Stimulated activated CD8-positive, alpha-beta memory T cell treated with anti-CD3 and anti-CD28 coated beads, Interleukin-15, amount 100 ng/mL, for 48 hours (primary cell): ENCODE data around the gene FOXA1.

Experiments used
- DNase-seq, 2 donors: peaks; one replicate each; pipeline ENCODE4 v3.0.0-alpha.2; 2020; ENCODE audit warnings: low read depth in 2 of 2

Gene FOXA1

DNA sequence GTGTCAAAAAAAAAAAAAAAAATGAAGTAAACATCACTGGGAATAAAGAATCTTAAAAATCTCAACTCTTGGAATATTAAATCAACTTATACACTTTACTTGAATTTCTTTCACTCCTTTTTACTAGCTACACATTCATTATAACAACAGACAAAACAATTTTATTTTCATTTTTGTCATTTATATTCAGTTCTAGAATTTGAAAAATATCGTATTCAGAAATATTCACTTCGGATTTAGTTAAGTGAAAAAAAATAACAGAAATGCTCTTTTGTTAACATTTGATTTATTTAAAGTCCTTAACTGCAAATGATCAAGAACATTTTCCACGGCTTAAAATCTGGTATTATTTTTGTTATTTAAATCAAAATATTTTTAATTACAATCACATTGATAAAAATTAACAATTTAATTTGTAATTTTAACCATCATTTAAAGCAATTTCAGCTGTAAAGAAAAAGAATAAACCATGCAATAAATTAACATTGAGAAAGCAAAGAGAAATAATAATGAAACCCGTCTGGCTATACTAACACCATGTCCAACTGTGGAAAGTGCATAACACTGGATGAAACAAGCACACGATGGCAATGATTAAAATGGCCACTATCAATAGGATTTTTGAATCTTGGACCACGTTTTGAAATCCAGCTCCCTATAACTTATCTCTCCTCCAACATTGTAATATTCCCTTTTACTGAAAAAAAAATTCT lies 5.2 kb downstream of the FOXA1 start:
- DNase-seq, result no peak

DNA sequence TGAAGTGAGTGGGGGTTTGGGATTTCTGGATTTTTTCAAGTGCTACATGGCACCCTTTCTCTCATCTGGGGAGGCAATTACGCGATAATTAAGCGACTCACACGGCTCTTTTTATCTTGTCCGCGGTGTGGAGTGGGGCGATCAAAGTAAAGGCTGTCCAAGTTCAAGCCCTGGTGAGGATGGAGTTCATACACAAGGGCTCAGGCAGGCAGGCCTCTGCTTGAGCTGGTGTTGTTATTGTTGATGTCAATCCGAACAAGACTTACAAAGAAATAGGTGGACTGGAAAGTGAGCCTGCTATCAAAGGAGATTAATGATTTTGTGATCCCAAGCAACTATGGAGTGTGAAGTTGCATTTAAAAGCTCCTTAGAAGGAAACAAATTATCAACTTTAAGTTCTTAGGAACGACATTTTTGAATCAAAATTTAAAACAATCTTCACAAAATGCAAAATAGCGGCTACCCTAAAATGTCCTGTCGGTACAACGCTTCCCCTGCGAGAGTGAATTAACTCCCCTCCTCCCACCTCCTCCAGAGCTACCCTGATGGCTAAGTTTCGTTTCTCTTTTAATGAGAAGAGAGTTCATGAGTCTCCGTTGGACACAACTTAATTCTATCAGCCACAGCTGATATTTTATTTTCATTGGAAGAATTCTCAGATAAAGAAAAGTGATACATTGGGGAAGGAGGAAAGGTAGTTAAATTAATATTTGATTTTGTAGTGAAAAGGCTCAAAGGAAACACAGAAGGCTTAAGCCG lies 5.9 kb downstream of the FOXA1 start:
- no peak for DNase-seq

- no peak for DNase-seq
Measured at GRCh38 chr14:37588667-37588955, 6.4 kb downstream of the FOXA1 start.

- no peak for DNase-seq
Measured at GRCh38 chr14:37587881-37588666, 7.0 kb downstream of the FOXA1 start.

- DNase-seq, result no peak
Measured at GRCh38 chr14:37587131-37587803, 7.8 kb downstream of the FOXA1 start.

- no peak for DNase-seq
Measured at GRCh38 chr14:37586797-37587130, 8.3 kb downstream of the FOXA1 start.

DNA sequence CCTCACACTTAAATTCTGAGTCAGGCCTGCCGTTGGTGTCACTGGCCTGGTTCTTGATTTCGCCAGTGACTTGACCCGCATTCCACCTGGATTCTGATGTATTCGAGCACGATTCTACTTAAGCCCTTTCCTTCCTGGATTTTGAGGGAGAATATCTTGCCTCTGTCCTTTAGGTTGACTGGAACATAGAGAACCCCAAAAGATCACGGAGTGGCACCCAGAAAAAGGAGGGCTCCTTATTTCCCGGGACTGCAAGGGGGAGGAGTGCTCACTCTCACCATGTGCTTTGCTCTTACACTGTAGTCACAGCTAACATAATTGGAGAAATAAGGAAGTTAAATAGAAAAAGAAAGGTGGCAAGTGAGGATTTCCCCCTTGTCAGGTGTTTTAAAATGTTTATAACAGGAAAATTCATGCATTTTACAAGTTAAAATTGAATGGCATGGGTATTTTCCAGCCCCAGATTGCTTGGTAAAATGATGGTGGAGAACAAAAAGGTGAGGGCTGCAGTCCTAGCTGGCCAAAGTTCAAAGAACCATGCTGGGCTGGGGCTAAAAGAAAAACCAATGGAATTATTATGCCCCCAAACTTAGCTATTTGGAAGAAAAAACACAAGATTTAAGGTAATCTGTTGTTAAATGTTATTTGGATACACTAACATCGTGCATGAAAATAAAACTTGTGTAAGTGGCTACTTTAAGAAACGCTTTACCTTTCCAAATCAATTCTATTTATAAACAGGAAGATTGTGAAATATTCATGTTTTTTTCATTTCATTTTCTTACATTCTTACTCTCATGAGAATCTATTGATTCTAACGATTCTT lies 8.9 kb downstream of the FOXA1 start:
- no peak for DNase-seq

GRCh38 chr14:37585101-37585511 lies 9.9 kb downstream of the FOXA1 start:
- DNase-seq, result no peak

DNA sequence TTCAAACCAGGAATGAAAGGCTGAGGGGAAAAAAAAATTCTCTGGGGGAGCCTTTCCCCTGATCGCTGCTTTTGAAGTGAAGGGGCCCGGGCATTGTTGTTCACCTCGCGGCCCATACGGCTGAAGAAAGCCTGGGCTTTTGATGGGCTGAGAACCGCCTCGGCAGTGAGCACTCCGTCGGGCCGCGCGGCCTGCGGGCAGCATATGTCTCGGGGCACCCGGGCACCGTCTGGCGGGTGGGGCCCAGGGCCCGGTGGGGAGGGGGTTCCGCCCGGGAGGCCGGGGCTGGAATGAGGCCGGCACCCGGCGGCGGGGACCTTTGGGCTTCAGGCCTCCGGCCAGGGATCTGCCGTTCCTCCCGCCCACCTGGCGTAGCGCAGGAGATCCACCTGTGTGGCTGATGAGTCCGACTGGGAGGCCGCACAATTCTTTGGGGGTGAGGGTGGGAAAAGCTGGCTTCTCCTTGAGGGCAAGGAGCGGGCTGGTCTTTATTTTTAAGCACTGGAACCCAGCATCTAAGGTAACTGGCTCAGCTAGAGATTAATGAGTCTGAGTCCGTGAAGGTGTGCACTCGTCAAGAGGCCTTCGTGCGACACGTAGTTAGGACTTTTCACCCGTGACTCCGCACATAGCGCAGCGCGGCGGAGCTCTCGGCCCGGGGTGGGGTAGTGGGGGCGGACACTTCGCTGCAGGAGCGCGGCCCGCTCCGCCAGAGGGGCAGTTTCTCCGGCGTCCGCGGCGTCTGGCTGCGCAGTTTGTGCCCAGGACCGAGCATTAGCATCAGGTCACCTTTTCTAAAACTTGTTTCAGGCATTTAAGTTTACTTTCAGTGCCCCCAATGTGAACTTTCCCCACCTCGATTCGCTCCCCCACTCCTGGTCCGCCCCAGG lies 10.6 kb downstream of the FOXA1 start:
- DNase-seq, result no peak

DNA sequence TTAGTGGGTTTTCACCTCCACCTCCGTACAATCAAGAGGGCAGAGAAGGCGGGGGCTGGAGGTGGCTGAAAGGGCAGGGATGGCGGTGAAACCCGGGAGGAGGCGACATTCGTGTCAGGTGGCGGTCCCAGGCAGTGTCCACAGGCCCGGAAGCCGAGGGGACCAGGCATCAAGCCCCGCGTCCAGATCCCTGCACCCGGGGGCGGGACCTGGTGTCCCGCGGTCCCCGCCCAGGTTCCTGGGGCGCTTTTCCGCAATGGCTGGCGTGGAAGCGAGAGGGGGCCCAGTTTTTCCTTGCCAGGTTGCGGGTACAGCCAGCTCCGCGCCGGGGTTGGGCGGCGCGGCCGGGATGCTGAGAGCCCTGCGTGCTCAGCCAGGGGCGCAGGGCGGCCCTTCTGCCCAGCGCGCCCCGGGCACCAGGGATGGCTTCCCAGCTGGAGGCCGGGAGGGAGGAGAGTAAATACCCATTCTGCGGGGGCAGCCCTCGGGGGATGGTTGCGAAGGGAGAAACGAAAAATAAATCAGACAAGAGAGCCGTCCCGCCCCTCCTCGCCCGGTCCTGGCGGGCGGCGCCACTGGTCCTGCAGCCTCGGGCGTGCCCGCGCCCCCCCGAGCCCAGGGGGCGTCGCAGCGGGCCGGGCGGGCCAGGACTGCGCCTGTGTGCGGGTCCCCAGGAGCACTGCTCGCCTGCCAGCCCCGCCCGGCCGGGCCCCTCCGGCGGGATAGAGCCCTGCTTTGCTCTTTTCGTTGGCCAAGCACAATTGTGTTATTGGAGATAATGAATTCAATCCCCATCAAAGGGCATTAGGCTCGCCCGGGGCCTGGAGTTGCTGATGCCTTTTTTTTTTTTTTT lies 11.5 kb downstream of the FOXA1 start:
- no peak for DNase-seq

GRCh38 chr14:37580146-37580545 lies 14.9 kb downstream of the FOXA1 start:
- DNase-seq, result no peak

DNA sequence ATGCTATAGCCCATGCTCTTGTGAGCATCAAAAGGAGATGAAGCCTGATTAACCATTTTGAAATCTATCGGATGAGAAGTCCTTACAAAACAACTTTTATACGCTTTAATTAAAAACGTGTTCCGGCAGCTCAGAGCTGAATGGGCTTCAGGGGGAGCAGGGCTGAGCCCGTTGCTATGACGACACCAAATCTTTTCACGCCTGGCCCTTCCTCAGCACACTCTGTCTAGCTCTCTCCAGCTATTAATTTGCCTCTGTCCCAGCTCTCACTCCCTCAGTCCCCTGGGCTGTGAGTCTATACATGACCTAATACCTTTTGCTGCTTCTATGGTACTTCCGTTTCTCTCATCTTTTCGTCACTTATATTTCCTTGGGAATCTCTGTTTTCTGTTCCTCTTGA lies 15.8 kb downstream of the FOXA1 start:
- DNase-seq, result no peak

DNA sequence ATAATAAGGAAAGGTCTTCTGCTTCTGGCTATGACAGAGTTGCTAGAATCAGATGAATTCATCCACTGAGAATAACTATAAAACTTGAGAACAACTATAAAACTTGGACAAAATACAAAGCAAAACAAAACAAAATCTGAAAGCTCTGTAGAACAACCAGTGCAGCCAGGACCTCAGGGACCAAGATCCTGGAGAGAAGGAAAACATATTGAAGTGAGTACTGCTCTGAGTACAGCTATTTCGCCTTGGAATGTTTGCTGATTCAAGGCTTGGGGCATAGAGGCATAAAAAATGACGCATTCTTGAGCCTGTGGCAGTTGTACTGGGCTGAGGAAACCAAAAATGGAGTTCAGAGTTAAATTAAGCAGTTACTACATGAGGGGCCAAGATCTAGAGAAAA lies 21.7 kb downstream of the FOXA1 start:
- no peak for DNase-seq

GRCh38 chr14:37571391-37571790 lies 23.7 kb downstream of the FOXA1 start:
- DNase-seq, result no peak

DNA sequence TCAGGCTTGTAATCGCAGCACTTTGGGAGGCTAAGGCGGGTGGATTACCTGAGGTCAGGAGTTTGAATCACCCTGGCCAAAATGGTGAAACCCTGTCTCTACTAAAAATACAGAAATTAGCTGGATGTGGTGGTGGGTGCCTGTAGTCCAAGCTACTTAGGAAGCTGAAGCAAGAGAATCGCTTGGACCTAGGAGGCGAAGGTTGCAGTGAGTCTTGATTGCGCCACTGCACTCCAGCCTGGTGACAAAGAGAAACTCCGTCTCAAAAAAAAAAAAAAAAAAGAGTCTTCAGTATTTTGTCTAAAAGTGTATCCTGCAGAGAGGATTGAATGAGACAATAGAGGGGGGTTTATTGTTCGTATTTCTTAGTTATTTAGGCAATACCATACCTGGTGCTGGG lies 25.3 kb downstream of the FOXA1 start:
- DNase-seq, result no peak

DNA sequence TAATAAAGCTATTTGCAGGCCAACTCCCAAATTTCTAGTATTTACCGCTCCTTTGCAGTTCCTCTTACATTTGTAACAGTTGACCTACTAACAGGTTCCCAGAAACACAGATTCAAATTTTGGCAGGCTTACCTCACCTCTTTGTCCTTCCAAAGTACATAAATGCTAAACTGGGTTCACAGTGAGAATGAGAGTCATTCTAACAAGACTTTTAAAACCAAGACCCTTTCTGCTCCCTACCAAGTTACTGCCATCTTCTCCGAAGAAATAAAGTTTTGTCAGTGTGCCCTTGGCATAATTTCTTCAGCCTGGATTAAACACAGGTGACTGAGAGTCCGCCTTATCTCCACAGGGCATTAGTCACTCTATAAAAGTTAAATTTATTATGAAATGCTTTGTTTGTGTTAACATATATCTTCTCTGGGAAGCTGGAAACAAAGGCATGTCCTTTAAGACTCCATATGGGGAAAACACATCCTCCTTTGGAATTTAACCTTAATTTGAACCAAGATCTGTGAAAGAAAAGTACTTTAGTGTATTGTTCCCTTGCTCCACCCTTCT lies 28.2 kb downstream of the FOXA1 start:
- DNase-seq, result no peak

GRCh38 chr14:37565550-37565949 lies 29.5 kb downstream of the FOXA1 start:
- no peak for DNase-seq

DNA sequence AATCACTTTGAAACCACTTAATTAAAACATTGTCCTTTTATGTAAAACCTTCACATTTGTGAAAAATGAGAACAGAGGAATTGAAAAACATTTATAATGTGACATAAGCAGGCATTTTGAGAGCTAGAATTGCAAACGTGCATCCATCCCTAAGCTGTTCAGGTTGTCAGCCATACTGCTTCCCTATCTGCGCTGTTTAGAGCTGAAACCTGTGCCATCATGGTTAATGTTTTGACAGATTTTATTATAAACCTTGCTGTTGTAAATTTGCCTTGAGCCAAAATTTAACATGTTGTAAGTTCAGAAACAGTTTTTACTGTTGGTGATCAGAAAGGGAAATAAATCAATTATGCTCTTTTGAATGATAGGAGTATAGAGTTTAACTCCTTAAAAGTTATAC lies 31.9 kb downstream of the FOXA1 start:
- no peak for DNase-seq

GRCh38 chr14:37559386-37559785 lies 35.7 kb downstream of the FOXA1 start:
- no peak for DNase-seq
